GOT3 (cell line): Measurements from ENCODE around the gene SOD2.
"Not testable (repeated sequence)": the region's sequence is repeated elsewhere in the genome, so short reads cannot be mapped to it uniquely, and the experiment has no call there.

ENCODE experiments used
- DNase-seq: peaks from one replicate; lab custom pipeline; 2025; ENCODE audit warnings: mixed read lengths; lab: John Stamatoyannopoulos, UW

SOD2 gene

DNA sequence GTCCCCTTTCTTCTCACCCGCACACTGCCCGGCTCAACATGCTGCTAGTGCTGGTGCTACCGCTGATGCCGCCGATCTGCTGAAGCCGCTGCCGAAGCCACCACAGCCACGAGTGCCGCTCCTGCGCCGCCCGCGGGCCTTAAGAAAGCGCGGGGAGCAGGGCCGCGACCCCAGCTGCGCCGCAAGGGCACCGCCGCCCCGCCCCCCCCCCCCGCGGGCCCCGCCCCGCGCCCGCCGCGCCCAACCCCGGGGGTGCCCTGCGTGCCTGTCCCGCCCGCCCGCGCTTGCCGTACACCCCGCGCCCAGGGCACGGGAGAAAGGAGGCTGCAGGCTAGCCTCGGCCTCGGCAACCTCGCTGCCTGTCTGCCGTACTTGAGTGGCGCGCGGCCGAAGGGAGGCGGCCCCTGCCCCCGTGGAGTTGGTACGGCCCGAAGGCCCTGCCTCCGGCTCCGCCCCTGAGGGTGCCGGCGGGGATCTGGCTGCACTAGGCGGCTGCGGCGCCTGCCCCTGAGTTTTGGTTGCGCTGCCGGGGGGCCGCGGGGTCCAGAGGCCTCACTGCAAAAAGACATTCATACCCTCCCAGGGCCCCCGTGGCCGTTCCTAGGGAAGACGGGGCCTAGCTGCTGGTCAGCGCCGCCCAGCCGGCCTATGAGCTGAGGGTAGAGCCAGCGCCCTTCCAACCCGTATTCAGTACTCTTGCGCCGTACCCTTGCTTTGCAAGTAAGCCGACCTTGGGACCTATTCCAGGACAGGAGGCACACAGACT, at the start of gene SOD2:
TSS of gene SOD2 (minus strand) at position 114 of the 766 bp plus-strand sequence. CDS start at position 40, 74 bp downstream.
- DNase-seq: peak; percentile 61

DNA sequence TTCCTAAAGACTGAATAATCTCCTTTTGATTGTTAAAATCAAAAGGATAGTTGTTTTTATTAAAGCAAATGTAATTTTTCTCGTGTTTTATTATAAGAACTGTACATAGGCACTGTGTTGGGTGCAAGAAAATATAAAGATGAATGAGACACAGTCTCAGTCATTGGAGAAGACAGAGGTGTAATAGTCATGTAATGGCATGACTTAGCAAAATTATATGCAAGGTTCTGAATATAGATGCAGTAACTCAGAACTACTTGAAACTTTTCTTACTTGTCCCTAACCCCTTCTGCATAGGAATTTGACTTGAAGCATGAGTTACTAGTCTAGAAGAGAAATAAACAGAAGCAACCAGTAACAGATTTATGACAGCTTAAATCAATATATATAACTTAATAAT, 49.1 kb upstream of the SOD2 start:
- DNase-seq: no peak

DNA sequence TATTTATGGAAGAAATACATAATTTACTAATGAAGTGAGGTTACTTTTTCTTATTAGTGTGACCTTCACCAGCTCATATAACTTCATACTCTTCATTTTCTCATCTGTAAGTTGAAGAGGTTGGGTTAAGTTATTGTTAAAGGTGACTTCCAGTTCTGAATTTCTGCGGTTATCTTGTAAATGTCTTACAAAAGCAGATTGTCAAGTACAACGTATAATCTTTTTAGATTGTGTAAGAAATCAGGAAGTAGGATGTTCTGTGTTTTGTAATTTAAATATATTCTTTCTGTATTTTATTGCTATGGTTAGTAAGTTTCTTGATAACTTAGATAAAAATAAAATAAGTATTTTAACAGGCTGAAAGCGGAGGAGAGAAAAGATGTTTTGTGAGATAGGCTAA, 46.3 kb upstream of the SOD2 start:
- no peak for DNase-seq

DNA sequence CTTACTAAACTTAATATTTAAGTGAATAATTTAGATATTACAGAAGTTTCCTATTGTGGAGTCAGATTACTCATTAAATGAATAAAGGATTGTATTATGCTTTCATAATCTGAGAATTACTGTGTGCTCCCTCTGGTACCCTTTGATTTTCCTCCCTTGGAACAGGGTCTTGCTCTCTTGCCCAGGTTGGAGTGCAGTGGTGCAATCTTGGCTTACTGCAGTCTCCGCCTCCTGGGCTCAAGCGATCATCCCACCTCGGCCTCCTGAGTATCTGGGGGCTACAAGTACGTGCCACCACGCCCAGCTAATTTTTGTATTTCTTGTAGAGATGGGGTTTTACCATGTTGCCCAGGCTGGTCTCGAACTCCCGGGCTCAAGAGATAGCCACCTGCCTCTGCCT, 43.9 kb upstream of the SOD2 start:
- no peak for DNase-seq

DNA sequence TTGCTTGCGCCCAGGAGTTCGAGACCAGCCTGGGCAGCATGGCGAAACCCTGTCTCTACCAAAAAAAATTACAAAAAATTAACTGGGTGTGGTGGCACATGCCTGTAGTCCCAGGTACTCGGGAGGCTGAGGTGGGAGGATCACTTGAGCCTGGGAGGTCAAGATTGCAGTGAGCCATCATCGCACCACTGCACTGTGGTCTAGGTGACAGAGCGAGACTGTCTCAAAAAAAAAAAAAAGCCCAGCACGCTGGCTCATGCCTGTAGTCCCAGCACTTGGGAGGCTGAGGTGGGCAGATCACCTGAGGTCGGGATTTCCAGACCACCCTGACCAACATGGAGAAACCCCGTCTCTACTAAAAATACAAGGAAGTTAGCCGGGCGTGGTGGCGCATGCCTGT, 40.4 kb upstream of the SOD2 start:
- DNase-seq: not testable (repeated sequence)

DNA sequence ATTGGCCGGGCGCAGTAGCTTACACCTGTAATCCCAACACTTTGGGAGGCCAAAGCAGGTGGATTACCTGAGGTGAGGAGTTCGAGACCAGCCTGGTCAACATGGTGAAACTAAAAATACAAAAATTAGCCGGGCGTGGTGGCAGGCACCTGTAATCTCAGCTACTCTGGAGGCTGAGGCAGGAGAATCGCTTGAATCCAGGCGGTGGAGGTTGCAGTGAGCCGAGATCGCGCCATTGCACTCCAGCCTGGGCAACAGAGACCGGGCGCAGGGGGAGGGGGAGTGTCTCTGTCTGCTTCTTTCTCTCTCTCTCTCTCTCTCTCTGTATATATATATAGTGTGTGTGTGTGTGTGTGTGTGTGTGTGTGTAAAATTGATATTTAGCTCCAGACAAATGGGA, 39.5 kb upstream of the SOD2 start:
- DNase-seq: not testable (repeated sequence)

DNA sequence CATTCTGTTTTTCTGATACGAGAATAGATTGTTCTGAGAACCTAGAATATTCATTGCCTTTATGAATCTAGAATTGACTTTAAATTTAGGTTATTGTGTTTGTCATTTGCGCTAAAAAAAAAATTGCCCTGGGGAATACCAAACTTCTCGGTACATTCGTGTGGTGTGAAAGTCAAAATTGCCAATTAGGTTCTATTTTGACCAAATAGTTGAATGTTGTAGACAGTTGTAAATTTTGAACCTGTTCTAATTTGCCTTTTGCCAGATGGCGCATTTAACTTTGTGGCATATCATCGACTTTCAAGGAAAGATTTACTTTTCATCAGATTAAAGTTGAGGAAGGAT, 37.3 kb upstream of the SOD2 start:
- no peak for DNase-seq

DNA sequence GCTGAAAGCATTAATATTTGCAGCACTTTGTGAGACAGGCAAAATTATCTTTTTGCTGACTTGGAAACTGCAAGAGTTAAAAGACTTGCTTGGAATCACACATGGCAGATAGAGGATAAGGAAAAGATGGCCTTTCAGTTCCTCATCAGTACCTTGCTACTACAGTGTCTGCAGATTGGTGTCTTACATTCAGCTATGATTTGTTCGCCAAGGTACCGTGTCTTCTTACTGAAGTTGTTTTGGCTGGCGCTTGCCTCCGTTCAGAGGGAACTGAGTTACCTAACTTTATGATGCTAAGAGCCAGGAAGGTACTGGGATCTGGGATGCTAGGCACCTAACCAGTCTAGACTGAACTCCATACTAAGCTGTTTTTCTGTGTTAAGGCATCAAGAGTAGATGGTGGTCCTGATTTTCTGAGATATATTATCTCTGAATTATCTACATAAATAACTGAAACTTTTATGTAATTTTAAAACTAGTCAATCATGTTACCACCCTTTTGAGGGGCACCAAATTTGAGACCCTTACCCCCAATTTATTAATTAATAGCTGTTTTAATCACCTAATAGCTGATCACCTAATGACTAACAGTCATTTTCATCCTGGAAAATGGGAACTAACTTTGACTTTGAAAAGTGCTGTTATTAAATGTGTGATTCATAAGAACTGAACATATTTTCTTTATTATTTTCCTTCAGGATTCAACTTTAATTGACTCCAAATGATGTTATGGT, 36.7 kb upstream of the SOD2 start:
- no peak for DNase-seq

DNA sequence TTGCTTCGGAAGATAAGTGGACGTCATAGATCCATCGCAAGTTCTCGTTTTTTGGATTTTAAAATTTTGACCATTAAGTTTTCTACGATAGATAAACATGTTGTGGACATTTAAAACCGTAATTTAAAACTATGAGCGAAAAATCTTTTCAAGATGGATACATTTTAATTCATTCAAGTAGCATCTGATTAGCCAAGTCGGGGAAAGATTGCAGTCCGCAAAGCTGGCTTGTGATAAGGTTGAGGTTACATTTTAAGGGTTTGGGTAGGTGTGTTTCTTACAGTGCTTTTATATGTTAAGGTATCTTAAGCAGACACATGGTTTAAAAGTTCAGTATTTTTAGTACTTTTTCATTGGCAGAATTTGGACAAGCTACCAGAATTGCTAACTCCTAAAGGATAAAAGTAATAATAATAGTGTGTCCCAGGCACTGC, 35.5 kb upstream of the SOD2 start:
- no peak for DNase-seq

DNA sequence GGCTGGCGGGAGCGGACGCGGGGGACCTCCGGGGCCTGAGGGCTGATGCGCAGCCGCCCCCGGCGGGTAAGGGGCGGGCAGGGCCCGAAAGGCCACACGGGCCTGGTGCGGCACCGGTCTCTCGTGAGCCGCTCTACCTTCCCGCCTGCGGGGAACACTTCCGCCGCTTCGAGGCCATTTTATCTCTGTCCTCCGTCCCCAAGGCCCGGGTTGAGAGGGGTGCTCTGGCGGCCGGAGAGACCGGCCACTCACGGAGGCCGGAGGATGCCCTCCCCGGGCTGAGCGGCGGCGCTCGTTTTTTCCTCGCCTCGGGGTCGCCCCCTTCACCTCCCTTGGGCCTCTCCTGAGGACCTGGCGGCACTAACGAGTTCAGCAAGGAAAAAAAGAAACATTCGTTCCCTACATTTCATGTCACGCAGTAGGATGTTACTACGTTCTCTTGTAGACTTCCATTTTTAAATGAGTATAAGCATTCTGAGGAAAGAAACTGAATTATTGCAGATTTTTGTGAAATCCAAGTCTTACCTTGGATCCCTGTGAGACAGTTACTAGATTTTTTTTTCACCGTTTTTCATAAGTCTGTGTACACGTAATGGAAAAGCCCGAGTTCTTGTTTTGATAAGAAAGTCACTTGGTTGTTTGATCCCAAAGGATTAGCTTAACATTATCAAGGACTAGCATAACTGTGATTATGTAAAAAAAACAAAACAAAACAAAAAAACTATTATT, 34.8 kb upstream of the SOD2 start:
- DNase-seq: no peak

DNA sequence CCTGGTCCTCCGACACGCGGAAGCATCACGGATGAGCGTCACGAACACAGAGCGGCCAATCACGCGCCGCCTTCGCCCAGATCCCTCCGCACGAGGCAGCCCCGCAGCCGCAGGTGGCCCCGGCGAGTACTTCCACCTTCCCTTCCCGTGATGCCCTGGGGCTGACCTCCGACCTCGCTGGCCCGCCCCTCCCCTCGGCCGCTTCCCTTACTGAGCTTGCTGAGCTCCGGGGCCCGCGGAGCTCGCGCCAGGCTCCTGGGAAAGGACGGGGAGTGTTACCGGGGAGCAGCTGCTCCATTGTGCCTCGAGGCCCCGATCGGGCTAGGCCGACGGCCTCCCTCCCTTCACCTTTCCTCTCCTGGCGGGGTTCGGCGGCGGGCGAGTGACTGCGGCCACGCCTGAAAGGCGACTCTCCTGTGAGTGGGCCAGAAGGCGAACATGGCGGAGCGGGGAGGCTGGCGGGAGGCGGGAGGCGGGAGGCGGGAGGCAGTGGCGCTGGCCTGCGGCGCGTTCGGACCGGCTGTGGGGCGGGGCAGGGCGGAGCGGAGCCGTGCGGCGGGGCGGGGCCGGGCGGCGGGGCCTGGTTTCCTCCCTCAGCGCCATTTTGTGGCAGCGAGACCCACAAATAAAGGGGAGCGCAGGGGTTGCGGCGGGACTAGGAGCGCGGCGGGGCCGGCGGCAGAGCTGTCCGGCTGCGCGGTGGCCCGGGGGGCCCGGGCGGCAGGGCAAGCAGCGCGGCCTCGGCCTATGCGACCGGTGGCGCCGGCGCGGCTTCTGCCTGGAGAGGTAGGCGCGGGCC, 34.1 kb upstream of the SOD2 start, which contains the start of gene WTAP:
TSS of gene WTAP (plus strand) at position 589 of the 799 bp plus-strand sequence. CDS start 8,760 bp downstream, outside the sequence.
- DNase-seq: peak; percentile 85

DNA sequence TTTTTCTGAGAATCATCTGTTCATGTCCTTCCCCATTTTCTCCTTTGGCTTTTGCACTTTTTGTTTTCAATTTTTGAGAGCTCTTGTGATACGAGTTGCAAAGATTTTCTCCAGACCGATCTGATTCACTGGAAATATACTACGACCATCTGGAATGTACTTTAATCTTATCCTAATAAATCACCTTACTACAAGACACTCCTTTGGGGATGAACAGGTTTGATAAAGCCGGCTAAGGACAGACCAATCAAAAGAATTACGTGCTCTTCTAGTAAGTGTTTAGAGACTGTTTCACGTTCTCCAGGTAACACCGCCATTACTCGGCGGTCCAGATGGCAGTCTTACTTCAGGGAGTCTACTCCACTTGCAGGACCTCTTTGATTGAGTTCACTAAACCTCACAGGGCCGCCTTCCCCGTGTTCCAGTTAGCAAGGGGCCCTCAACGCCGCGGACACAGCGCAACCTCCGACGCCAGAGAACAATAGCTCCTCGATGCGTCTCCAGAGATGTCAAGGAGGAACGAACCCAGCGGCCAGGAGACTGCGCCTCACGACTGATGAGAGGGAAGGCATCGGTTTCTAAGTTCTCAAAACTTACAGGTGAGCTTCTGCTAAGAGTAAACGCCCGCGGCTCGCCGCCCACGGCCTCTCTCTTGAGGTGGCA, 33.3 kb upstream of the SOD2 start:
- peak; percentile 58 for DNase-seq

DNA sequence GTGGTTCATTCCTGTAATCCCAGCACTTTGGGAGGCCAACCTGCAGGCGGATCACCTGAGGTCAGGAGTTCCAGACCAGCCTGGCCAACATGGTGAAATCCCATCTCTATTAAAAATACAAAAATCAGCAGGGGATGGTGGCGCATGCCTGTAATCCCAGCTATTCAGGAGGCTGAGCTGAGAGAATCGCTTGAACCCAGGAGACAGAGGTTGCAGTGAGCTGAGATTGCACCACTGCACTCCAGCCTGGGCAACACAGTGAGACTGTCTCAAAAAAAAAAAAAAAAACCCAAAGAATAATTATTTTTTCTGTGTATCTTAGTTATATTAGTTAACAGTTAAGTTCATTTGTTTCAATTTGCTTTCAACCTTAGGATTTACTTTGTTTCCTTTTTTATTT, 32.2 kb upstream of the SOD2 start:
- DNase-seq: not testable (repeated sequence)

DNA sequence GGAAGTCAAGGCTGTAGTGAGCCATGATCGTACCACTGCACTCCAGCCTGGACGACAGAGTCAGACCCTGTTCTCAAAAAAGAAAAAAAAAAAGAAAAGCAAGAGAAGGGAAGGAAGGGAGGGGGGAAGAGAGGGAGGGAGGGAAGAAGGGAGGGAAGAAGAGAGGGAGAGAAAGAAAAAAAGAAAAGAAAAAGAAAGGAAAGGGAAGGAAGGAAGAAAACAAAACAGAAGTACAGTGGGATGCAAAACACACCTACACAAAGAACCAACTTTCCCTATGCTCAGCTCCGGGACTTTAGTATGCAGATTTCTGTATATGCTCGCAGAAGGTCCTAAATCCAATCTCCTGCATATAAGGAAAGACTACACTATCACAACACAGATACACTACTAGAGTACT, 31.7 kb upstream of the SOD2 start:
- DNase-seq: no peak

DNA sequence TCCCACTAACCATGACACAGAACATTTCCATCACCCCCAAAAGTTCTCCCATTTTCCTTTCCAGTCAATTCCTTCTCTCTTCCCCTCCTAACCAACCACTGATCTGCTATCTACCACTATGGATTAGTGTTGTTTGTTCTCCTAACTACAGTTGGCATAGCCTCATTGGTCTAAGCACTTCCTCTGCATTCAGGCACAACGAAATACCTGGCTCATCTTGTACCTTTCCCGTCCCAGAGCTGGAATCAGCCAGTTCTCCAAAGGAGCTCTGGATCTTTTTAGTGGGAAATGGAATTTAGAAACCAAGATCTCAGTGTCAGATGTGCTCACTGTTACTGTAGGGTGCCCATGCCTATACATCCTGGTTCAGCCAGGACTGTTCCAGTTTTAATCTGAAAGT, 30.2 kb upstream of the SOD2 start:
- DNase-seq: no peak

DNA sequence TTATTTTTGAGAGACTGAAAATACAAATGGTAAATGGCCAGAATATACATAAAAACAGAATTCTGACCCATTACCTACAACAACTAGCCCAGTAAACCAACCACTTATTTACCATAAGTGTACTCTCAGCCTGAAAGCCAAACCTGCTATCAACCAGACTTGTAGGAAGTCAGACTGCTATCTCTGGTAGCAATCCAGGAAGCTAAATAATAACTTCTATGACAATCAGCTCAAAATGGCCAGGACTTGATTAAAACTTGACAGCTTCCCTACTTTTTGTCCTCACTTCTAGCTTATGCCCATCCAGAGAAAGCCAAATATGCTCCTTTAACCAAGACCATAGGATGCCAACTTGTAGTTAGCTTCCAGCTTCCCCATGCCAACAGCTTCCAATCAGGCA, 29.6 kb upstream of the SOD2 start:
- DNase-seq: no peak

DNA sequence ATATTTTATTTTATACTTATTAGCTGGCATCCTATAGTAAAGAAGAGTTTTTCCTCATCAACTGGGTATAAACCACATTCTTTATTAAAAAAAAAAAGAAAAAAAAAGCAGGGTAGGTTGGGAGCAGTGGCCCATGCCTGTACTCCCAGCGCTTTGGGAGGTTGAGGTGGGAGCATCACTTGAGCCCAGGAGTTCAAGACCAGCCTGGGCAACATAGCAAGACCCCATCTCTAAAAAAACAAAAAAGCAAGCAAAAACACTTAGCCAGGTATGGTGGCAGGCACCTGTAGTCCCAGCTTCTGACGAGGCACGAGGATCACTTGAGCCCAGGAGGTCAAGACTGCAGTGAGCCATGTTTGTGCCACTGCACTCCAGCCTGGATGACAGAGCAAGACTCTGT, 28.9 kb upstream of the SOD2 start:
- not testable (repeated sequence) for DNase-seq

DNA sequence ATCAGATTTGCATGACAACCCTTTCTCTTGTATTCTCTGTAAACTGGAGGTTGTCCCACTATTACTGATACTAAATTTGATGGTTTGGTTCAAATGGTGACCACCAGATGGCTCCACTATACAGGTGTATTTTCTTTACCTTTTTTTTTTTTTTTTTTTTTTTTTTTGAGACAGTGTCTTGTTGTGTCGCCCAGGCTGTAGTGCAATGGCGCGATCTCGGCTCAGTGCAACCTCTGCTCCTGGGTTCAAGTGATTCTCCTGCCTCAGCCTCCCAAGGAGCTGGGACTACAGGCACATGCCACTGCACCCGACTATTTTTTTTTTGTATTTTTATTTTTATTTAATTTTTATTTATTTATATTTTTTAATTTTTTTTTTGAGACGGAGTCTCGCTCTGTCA, 27.7 kb upstream of the SOD2 start:
- DNase-seq: no peak

DNA sequence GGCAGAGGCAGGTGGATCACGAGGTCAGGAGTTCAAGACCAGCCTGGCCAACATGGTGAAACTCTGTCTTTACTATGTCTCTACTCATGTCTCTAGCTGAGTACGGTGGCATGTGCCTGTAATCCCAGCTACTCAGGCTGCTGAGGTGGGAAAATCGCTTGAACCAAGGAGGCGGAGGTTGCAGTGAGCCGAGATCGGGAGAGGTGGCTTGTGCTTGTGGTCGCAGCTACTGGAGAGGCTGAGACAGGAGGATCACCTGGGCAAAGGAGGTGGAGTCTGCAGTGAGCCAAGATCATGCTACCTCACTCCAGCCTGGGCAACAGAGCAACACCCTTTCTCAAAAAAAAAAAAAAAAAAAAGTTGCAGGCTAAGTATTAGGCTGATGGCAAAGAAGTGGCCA, 26.2 kb upstream of the SOD2 start:
- no peak for DNase-seq

DNA sequence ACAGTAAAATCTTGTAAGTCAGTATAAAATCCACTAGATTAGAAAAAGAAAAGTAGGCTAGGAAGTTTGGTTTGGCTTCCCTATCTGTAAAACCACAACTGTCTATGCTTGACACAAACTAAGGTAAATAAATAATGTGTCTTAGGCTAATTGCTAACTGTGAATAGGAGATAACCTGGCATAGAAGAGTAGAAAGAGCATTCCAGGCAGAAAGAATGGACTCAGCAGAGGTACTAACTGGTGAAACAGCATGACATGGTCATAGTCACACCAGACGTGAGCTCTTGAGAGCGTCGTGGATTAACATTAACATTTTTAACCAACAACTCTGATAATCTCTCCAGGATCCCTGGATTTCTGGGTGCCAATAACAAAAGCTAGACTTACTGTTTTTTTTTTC, 25.6 kb upstream of the SOD2 start:
- DNase-seq: no peak
